GM12865 (cell line): Measurements from ENCODE around the gene ENHO.

Source experiments
- DNase-seq: peaks from one replicate; pipeline ENCODE4 v3.0.0; 2010; ENCODE audit warnings: low read depth
- H3K4me3 ChIP-seq: 2 replicates; pipeline ENCODE4 v1.5.1; 2011; ENCODE audit warnings: mild to moderate bottlenecking, low read depth, low read length, control low read depth
- TF ChIP-seq, protein P1 (sequence below): IDR thresholded peaks from 2 replicates; pipeline ENCODE4 v1.5.1; 2011; ENCODE audit warnings: low read length, control low read depth, low read depth, inconsistent platforms; ENCODE audit not compliant: insufficient read depth; ENCODE audit errors: missing control alignments

Gene ENHO

GRCh38 chr9:34515959-34516358 lies 6.8 kb downstream of the ENHO start:
- DNase-seq: no peak
- H3K4me3 ChIP-seq: no peak overlapping the region
- TF ChIP-seq, protein P1, sequence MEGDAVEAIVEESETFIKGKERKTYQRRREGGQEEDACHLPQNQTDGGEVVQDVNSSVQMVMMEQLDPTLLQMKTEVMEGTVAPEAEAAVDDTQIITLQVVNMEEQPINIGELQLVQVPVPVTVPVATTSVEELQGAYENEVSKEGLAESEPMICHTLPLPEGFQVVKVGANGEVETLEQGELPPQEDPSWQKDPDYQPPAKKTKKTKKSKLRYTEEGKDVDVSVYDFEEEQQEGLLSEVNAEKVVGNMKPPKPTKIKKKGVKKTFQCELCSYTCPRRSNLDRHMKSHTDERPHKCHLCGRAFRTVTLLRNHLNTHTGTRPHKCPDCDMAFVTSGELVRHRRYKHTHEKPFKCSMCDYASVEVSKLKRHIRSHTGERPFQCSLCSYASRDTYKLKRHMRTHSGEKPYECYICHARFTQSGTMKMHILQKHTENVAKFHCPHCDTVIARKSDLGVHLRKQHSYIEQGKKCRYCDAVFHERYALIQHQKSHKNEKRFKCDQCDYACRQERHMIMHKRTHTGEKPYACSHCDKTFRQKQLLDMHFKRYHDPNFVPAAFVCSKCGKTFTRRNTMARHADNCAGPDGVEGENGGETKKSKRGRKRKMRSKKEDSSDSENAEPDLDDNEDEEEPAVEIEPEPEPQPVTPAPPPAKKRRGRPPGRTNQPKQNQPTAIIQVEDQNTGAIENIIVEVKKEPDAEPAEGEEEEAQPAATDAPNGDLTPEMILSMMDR: no peak

- H3K4me3 ChIP-seq: no peak overlapping the region
- DNase-seq: no peak
- TF ChIP-seq, protein P1: no peak
These were observed 8.0 kb downstream of the ENHO start for GRCh38 chr9:34514816-34515215.

GRCh38 chr9:34514401-34514800 lies 8.4 kb downstream of the ENHO start:
- TF ChIP-seq, protein P1: no peak
- no peak for DNase-seq

DNA sequence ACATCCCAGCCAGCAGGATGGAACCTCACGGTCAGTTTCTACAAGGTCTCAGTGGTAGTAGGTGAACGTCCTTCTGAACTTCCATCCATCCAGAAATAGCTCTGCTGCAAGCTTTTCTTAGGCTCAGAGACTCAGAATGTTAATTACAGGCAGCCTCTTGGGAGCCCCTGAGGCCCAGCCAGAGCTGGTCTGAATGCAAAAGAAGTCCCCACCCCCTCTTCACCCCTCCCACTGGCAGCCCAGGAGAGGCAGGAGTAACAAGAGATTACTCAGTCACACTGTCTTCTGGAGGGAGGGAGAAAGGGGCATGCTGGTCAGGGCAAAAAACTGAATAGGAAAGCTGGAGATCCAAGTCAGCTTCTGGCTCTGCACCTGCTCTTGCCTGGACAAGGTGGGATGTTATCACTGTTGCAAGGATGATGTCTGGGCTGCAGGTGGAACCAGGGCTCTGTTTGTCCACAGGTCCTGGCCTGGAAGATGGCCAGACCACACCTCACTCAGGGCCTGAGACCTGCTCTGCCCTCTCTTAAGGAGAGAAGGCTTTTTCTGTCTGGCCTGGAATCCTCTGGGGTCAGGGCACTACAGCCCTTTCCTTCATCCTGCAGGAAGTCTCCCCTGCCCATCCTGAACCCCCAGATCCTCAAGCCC lies 9.1 kb downstream of the ENHO start:
- no peak for DNase-seq
- TF ChIP-seq, protein P1: no peak
- no peak overlapping the region for H3K4me3 ChIP-seq

More at GRCh38 chr9:34514401-34514800, 8.4 kb downstream of the ENHO start:
- no peak overlapping the region for H3K4me3 ChIP-seq

- TF ChIP-seq, protein P1: no peak
- DNase-seq: no peak
- no peak overlapping the region for H3K4me3 ChIP-seq
These were observed 10.4 kb downstream of the ENHO start for GRCh38 chr9:34512131-34513078.

- TF ChIP-seq, protein P1: no peak
- no peak for DNase-seq
- no peak overlapping the region for H3K4me3 ChIP-seq
These were observed 12.0 kb downstream of the ENHO start for GRCh38 chr9:34510497-34511468.
